SK-N-SH (cell line): ENCODE results near the gene RDH12. TPM values are rescaled to one million over a fixed set of nuclear protein-coding genes. Genes with fewer than 3 reads are reported as not detected.

Source experiments
- CTCF ChIA-PET: fragments of 300-600, 350-600 bp; formaldehyde crosslinking; extraction: SDS; loops from one replicate; lab custom pipeline; 2021; lab: Yijun Ruan, JAX
- POLR2A ChIA-PET: fragments of 350-600 bp; sonication (Branson Sonifier 250); formaldehyde crosslinking; extraction: SDS; loops from one replicate; lab custom pipeline; 2020; ENCODE audit warnings: antibody characterized with exemption, inconsistent platforms; lab: Yijun Ruan, JAX
- DNase-seq: peaks from one replicate; pipeline ENCODE4 v3.0.0; 2012
- H2AFZ ChIP-seq: fragments of 200-600 bp; sonication (generic); 2 replicates; pipeline ENCODE4 v1.8.1; 2016; ENCODE audit warnings: antibody characterized with exemption, mild to moderate bottlenecking, low read depth
- H3F3A ChIP-seq: fragments of 200-600 bp; sonication (generic); replicated peaks from 2 replicates; pipeline ENCODE3; 2016; ENCODE audit warnings: antibody characterized with exemption, mild to moderate bottlenecking; ENCODE audit not compliant: insufficient read depth
- H3K27ac ChIP-seq, 2 experiments: fragments of 200-500 bp in 1 of 2; fragments of 200-600 bp in 1 of 2; sonication (Bioruptor generic) in 1 of 2; sonication (generic), shearing (Covaris generic) in 1 of 2; 2 replicates each; pipeline versions ENCODE4 v1.5.1 to v1.6.1; 2014 to 2016; ENCODE audit warnings: low read depth in 2 of 2, inconsistent platforms in 1 of 2, low read length in 1 of 2, mild to moderate bottlenecking in 1 of 2, mixed read lengths in 1 of 2
- H3K27me3 ChIP-seq: fragments of 200-600 bp; sonication (generic), shearing (Covaris generic); 2 replicates; pipeline ENCODE4 v1.6.1; 2016; ENCODE audit warnings: mixed run types; ENCODE audit not compliant: insufficient read depth
- H3K36me3 ChIP-seq, 2 experiments: fragments of 200-500 bp in 1 of 2; fragments of 200-600 bp in 1 of 2; sonication (Bioruptor generic) in 1 of 2; sonication (generic) in 1 of 2; replicated peaks in 1 of 2; 2 replicates each; pipeline versions ENCODE3 to v1.5.1; 2014 to 2016; ENCODE audit warnings: low read length in 1 of 2, mild to moderate bottlenecking in 1 of 2; ENCODE audit not compliant: insufficient read depth in 2 of 2, control insufficient read depth in 1 of 2
- H3K4me1 ChIP-seq, 2 experiments: fragments of 200-500 bp in 1 of 2; fragments of 200-600 bp in 1 of 2; sonication (Bioruptor generic) in 1 of 2; sonication (generic), shearing (Covaris generic) in 1 of 2; 2 replicates each; pipeline versions ENCODE4 v1.5.1 to v1.6.1; 2014 to 2016; ENCODE audit warnings: low read depth in 1 of 2, low read length in 1 of 2, mixed run types in 1 of 2; ENCODE audit not compliant: insufficient read depth in 2 of 2, control insufficient read depth in 1 of 2
- H3K4me2 ChIP-seq: fragments of 200-600 bp; sonication (generic), shearing (Covaris generic); 2 replicates; pipeline ENCODE4 v1.6.1; 2017; ENCODE audit warnings: mixed run types
- H3K4me3 ChIP-seq, 2 experiments: fragments of 200-500 bp in 1 of 2; fragments of 200-600 bp in 1 of 2; sonication (Bioruptor generic) in 1 of 2; sonication (generic), shearing (Covaris generic) in 1 of 2; 2 replicates each; pipeline versions ENCODE4 v1.5.1 to v1.8.1; 2014 to 2016; ENCODE audit warnings: low read depth in 2 of 2, inconsistent platforms in 1 of 2, low read length in 1 of 2, mild to moderate bottlenecking in 1 of 2, mixed read lengths in 1 of 2, moderate library complexity in 1 of 2
- H3K79me2 ChIP-seq: fragments of 200-600 bp; sonication (generic); 2 replicates; pipeline ENCODE4 v1.8.1; 2017; ENCODE audit warnings: mild to moderate bottlenecking; ENCODE audit not compliant: insufficient read depth
- H3K9ac ChIP-seq: fragments of 200-600 bp; sonication (generic); 2 replicates; pipeline ENCODE4 v1.6.1; 2017; ENCODE audit warnings: mixed run types
- H3K9me2 ChIP-seq: fragments of 200-600 bp; sonication (generic); 2 replicates; pipeline ENCODE4 v1.6.1; 2017; ENCODE audit warnings: mixed run types
- H3K9me3 ChIP-seq: fragments of 200-600 bp; sonication (generic); 2 replicates; pipeline ENCODE4 v1.6.1; 2017; ENCODE audit warnings: mixed run types, mild to moderate bottlenecking, moderate library complexity
- H4K20me1 ChIP-seq: fragments of 200-600 bp; sonication (generic); 2 replicates; pipeline ENCODE4 v1.6.1; 2017; ENCODE audit warnings: mild to moderate bottlenecking, mixed run types; ENCODE audit not compliant: insufficient read depth
- ELF1 ChIP-seq: IDR thresholded peaks from 2 replicates; pipeline ENCODE4 v1.4.0; 2012
- EZH2phosphoT487 ChIP-seq: fragments of 200-600 bp; sonication (generic); IDR thresholded peaks from 2 replicates; pipeline ENCODE4 v1.6.1; 2017; ENCODE audit warnings: low read depth, mixed run types, mild to moderate bottlenecking, antibody characterized with exemption, moderate library complexity, borderline replicate concordance
- FOXM1 ChIP-seq: IDR thresholded peaks from 2 replicates; pipeline ENCODE4 v1.4.0; 2012; ENCODE audit warnings: low read depth, mild to moderate bottlenecking
- MEF2A ChIP-seq: IDR thresholded peaks from 2 replicates; pipeline ENCODE4 v1.4.0; 2012; ENCODE audit warnings: low read depth, borderline replicate concordance
- NFIC ChIP-seq: IDR thresholded peaks from 2 replicates; pipeline ENCODE4 v1.4.0; 2012; ENCODE audit warnings: borderline replicate concordance
- RCOR1 ChIP-seq: fragments of 150-350 bp; IDR thresholded peaks from 2 replicates; pipeline ENCODE4 v1.6.1; 2017; ENCODE audit warnings: antibody characterized with exemption, low read length
- RXRA ChIP-seq: IDR thresholded peaks from 2 replicates; pipeline ENCODE4 v1.4.0; 2012; ENCODE audit warnings: low read depth, mild to moderate bottlenecking, borderline replicate concordance
- SIN3A ChIP-seq: IDR thresholded peaks from 2 replicates; pipeline ENCODE4 v1.6.1; 2012; ENCODE audit warnings: low read depth, mild to moderate bottlenecking, low read length, moderate library complexity, borderline replicate concordance
- TAF1 ChIP-seq: IDR thresholded peaks from 2 replicates; pipeline ENCODE4 v1.6.1; 2012; ENCODE audit warnings: low read depth, mild to moderate bottlenecking, low read length, moderate library complexity, borderline replicate concordance
- TEAD4 ChIP-seq: IDR thresholded peaks from 2 replicates; pipeline ENCODE4 v1.4.0; 2012; ENCODE audit warnings: mild to moderate bottlenecking, borderline replicate concordance; ENCODE audit not compliant: insufficient read depth
- YY1 ChIP-seq: IDR thresholded peaks from 2 replicates; pipeline ENCODE4 v1.4.0; 2012; ENCODE audit warnings: low read depth, mild to moderate bottlenecking
- WGBS: methylation state at CpG from one replicate; pipeline ENCODE4 v1.1.6; 2017; ENCODE audit warnings: low lambda C conversion rate; 5-methylcytosine and 5-hydroxymethylcytosine counted together
- polyA plus RNA-seq, 3 experiments: library from polyadenylated mRNA; depleted of rRNA; stranded (reverse); fragments of >200 nt; gene quantifications; 2 replicates each; pipeline ENCODE4 v1.2.3, GENCODE V29; 2012
- TF ChIP-seq, protein P1 (sequence below): IDR thresholded peaks from 2 replicates; pipeline ENCODE4; 2012
- TF ChIP-seq, protein P2 (sequence below): IDR thresholded peaks from 2 replicates; pipeline ENCODE4 v1.4.0; 2012; ENCODE audit warnings: low read depth
- TF ChIP-seq, protein P3 (sequence below): fragments of 150-350 bp; IDR thresholded peaks from 2 replicates; pipeline ENCODE4 v1.6.1; 2017; ENCODE audit warnings: antibody characterized with exemption, low read length, low read depth, borderline replicate concordance

RDH12 gene
- polyA plus RNA-seq, 1 of the 3 experiments (the other 2 are of a cell fraction): not detected

DNA sequence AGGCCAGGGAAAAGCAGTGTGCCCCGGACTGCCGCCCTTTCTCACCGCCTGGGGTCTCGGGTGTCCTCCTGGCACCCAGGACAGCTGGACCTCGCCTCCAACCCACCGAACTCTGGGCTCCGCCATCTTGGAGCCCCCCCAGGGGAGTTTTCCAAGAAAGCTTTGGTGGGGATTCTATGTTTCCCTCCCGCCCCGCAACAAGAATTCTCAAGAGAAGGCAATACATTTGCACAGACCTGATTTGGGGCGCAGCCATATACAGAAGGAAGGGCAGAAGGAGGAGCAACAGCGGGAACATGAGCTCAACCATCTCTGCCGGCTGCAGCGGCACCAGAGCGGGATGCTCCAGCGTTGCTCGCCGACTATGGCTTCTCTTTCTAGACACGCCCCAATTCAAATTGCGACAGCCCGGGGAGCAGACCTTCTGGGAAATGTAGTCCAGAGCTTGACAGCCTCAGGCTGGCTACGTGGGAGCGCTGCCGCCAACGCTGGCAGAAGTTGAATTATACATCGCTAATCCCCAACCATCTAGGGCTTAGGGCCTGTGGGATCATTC lies 6.2 kb upstream of the RDH12 start, which contains the start of gene RDH11 (continued):
- TF ChIP-seq EZH2phosphoT487 (no peak), YY1 (peak; percentile 91), ELF1 (no peak), RCOR1 (no peak), TAF1 (peak; percentile 64; the same call in 1 of the 2 replicates), RXRA (no peak), MEF2A (no peak), FOXM1 (no peak), NFIC (no peak), SIN3A (0 out of 2 replicates have a peak, but pooled peaks have one; percentile 90)
- TF ChIP-seq, protein P1, sequence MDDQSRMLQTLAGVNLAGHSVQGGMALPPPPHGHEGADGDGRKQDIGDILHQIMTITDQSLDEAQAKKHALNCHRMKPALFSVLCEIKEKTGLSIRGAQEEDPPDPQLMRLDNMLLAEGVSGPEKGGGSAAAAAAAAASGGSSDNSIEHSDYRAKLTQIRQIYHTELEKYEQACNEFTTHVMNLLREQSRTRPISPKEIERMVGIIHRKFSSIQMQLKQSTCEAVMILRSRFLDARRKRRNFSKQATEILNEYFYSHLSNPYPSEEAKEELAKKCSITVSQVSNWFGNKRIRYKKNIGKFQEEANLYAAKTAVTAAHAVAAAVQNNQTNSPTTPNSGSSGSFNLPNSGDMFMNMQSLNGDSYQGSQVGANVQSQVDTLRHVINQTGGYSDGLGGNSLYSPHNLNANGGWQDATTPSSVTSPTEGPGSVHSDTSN: no peak

DNA sequence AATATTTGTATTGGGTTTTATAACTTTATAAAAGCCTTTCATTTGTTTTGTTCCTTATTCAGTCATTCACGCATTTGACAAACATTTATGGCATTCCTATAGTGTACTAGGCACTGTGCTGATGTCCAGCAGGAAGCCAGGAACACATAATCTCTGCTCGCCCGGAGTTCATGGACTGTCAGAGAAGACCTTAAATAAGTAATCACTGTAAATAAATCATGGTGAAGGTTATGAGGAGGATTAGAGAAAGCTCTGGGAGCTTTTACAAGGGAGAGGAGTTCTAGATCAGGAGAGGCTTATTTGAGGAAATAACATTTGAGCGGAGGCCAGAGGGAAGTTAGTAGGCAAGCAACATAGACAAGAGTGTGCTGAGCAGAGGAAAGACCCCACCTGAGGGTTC lies 4.7 kb upstream of the RDH12 start:
- Histone ChIP-seq H3K27me3 (no peaks in the 10 kb centered on the region), H2AFZ (no peak overlapping the region), H3K4me3 (no peak overlapping the region), H3K9me2 (no peaks in the 10 kb centered on the region), H3K9ac (no peak overlapping the region), H3K9me3 (no peaks in the 10 kb centered on the region), H4K20me1 (peaks cover 17% of the 10 kb centered on the region; the same call in 1 of the 2 replicates), H3K4me2 (no peak overlapping the region), H3F3A (peaks cover 4% of the 10 kb centered on the region), H3K27ac (no peak overlapping the region), H3K79me2 (peaks cover 32% of the 10 kb centered on the region), H3K36me3 (peaks cover 7 to 8% of the 10 kb centered on the region in 2 experiments), H3K4me1 (peaks cover 6 to 12% of the 10 kb centered on the region in 2 experiments; a peak in 2 of 4 replicates)
- 92% methylated on average over 4 of the region's 4 CpGs for WGBS
- ChIA-PET CTCF (interaction anchor here (1.2 to 1.9 kb wide), 2 partner anchors 78 to 113 kb away, joined by 4 to 7 read pairs; partner anchors contain the start of gene ARG2), POLR2A (no interaction called here)
- no peak for DNase-seq
- TF ChIP-seq, protein P2, sequence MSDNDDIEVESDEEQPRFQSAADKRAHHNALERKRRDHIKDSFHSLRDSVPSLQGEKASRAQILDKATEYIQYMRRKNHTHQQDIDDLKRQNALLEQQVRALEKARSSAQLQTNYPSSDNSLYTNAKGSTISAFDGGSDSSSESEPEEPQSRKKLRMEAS: no peak
- TF ChIP-seq NFIC (no peak), TEAD4 (no peak), RXRA (no peak)
- TF ChIP-seq, protein P3, sequence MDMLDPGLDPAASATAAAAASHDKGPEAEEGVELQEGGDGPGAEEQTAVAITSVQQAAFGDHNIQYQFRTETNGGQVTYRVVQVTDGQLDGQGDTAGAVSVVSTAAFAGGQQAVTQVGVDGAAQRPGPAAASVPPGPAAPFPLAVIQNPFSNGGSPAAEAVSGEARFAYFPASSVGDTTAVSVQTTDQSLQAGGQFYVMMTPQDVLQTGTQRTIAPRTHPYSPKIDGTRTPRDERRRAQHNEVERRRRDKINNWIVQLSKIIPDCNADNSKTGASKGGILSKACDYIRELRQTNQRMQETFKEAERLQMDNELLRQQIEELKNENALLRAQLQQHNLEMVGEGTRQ: no peak
